HG03565 (cell line): ENCODE measurements around the gene CD22.

Source experiments
- ATAC-seq: cut with Tn5 transposase; IDR thresholded peaks from one replicate; pipeline ENCODE4 v1.9.1; 2021; ENCODE audit warnings: mild to moderate bottlenecking, moderate library complexity; ENCODE audit not compliant: unreplicated experiment

The CD22 gene

DNA sequence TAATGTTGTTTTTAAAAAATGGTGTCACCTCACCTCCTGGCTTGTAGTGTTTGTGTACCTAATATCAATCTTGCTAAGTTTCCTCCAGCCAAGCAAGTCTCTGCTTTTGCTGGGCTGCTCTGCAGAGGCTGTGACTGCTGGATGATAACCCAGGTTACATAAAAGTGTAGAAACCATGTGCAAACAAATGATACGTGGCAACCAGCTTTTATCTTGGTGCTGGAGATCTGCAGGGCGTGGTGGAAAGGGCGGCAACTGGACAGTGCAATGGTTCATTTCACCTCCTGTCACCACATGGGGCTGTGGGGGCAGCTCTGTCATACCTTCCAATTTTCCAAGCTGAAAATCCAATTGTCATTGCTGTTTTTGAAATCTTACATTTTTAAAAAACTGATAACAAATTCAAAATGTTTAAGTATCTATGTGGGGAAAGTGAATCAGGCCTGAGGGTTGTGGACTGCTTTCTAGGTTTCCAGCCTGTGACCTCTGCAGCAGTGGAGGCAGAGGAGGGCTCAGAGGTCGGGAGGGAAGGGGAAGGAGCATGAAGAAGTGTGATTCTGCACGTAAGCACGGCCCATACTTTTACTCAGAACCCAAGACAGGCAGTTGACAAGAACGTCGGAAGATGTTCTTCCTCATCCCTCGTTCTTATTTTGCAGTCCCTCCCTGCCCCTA is 51.6 kb downstream of the CD22 start:
- no peak for ATAC-seq

DNA sequence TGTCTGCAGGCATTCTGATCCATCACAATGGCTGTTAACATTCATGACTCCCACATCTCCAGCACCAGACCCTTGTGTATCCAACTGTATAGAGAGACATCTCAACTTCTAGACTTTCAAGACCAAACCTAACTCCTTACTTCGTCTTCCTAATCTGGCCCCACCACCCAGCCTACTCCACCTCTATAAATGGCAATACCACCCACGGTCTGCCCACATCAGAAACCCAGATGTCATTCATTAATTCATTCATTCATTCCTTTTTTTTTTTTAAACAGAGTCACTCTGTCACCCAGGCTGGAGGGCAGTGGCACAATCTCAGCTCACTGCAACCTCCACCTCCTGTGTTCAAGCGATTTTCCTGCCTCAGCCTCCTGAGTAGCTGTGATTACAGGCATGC is 52.3 kb downstream of the CD22 start:
- no peak for ATAC-seq

DNA sequence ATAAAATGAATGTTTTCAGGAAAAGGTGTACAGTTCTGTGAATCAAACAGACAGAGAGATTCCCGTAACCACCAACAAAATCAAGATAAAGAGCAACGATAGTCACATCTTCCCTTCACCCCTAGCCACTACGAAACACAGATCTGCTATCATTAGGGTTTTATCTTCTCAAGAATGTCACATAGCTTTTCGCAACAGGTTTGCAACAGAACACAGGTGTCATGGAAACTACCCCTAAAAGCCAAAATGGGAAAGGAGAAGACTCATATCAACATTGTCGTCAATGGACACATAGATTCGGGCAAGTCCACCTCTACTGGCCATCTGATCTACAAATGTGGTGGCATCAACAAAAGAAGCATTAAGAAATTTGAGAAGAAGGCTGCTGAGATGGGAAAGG is 52.9 kb downstream of the CD22 start:
- ATAC-seq, result no peak

DNA sequence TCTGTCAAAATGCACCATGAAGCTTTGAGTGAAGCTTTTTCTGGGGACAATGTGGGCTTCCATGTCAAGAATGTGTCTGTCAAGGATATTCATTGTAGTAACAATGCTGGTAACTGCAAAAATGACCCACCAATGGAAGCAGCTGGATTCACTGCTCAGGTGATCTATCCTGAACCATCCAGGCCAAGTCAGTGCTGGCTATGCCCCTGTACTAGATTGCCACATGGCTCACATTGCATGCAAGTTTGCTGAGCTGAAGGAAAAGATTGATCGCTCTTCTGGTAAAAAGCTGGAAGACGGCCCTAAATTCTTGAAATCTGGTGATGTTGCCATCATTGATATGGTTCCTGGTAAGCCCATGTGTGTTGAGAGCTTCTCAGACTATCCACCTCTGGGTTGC is 54.5 kb downstream of the CD22 start:
- ATAC-seq, result no peak

DNA sequence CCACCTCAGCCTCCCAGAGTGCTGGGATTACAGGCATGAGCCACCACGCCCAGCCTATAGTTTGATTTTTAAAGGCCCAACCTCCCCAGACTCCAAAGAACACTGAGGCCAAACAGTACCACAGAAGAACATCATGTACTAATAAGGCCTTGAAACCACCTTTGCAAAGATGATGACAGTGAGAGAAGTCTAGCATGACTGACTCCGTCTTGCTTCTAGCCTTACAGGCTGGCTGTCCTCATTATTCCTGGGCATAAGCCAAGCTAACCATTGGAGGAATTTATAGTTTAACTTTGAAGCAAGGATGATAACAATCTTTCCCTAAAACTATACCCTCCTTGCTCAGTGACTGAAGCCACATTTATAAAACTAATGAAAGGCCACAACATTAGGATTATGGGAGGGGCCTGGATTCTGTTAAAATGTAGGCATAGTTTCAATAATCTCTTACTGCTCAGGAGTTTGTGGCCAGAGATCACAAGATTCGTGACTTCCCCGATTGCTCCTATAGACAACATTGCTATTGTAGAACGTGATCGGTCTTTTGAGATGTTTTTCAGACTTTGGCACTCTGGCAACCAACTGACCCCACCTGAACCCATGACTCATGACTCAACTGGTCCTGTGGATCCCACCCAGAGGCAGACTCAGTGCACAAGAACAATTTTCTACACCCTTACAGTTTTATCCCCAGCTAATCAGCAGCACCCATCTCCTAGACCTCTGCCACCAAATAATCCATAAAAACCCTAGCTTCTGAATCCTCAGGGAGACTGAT is 59.5 kb downstream of the CD22 start:
- ATAC-seq, result no peak

DNA sequence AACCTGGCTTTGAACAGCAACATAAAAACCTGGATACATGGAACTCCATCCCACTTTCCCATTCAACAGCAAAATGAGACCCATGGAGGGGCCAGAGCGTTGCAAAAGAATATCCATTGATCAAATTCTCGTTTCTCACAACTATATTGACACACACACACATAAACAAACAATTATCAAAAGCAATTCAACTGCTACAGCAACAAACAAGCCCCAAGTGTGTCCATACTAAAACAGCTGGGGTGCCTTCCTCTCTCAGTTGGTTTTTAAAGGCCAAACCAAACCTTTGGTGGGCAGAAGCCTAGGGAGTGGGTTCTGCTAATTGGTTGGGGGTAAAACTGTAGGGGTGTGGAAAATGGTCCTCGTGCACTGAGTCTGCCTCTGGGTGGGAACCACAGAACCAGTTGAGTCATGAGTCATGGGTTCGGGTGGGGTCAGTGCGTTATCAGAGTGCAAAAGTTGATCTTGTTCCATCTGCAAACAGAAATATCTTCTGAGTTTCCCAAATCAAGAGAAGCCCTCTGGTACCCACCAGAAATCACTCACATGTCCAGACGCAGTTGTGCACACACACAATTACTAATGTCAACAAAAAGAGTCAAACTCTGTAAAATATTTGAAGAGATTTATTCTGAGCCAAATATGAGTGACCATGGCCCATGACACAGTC is 60.3 kb downstream of the CD22 start:
- no peak for ATAC-seq

DNA sequence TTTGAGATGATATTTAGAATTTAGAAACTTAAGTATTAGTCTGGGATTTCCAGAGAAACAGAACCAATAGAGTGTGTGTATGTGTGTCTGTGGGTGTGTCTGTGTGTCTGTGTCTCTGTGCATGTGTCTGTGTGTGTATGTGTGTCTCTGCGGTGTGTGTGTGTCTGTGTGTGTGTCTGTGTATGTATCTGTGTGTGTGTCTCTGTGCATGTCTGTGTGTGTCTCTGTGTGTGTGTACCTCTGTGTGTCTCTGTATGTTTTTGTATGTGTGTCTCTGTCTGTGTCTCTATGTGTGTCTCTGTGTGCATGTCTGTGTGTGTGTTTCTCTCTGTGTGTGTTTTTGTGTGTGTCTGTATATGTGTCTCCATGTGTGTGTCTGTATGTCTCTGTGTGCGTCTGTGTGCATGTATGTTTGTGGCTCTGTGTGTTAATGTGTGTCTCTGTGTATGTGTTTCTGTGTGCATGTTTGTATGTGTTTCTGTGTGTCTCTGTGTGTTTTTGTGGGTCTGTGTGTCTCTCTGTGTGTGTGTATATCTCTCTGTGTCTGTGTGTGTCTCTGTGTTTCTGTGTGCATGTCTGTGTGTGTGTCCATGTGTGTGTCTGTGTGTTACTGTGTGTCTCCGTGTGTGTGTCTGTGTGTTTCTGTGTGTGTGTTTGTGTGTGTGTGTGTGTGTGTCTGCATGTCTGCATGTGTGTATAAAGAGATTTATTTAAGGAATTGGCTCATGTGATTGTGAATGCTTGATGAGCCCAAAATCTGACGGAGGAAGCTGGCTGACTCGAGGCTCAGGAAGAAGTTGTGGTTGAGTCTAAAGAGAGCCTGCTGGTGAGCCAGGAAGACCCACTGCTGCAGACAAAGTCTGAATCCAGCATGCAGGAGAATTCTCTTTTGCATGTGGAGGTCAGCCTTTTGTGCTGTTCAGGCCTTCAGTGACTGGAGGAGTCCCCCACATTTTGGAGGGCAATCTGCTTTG is 64.0 kb downstream of the CD22 start:
- ATAC-seq, result no peak

DNA sequence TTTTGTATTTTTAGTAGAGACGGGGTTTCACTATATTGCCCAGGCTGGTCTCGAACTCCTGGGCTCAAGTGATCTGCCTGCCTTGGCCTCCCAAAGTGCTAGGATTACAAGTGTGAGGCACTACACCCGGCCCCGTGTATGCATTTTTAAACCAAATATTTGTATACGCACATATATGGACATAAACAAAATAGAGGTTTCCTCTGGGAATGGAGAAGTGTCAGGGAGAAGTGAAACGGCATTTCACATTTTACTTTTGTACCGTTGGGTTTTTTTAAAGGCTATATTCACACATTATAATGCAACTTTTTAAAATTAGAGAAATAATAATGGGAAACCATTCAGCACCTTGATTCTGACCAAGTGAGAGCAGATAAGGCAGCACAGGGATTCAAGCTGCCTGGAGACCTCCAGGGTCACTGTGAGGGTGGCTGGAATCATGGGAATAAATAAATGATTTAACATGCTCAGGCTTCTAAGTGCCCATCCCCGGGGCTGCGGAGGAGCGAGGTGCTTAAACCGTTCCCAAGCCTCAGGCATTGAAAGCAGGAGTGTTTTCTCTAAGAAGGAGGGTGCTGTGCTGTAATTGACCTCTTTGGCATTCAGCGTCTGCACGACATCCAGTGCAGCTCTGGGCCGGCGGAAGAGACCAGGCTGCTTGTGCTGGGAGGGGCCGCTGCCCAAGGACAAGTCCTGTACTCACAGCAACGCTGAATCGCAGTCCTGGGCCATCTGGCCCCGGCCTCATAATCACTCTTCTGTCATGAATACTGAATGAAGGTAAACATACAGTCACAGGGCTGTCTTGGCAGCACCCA is 66.6 kb downstream of the CD22 start:
- ATAC-seq, result no peak

DNA sequence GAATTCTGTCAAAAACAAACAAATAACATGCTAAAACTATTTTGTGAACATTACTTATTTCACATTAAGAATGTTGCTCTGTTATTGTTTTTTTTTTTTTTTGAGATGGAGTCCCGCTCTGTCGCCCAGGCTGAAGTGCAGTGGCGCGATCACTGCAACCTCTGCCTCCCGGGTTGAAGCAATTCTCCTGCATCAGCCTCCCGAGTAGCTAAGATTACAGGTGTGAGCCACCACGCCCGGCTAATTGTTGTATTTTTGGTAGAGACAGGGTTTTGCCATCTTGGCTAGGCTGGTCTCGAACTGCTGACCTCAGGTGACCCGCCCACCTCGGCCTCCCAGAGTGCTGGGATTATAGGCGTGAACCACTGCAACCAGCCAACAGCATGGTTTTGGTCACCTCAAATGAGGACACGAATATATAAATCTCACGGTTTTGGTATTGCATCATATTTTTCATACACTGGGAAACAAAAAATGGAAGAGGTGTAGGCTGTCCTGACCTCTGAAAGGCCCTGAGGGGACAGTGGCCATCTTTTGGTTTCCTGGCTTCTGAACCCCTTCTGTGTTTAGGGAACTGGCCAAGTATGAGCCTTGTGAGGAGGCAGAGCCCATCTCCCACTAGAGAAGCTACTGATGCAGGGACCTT is 67.4 kb downstream of the CD22 start:
- no peak for ATAC-seq
